NCI-H82 treated with DMSO at 0.1 percent for 48 hours (cell line): ENCODE results near the gene SAP25.

Experiments
- DNase-seq: peaks from one replicate; lab custom pipeline; 2025; ENCODE audit not compliant: unreplicated experiment; lab: John Stamatoyannopoulos, UW

Gene SAP25

GRCh38 chr7:100573691-100574361, at the start of gene SAP25:
TSS of gene SAP25 (minus strand) at chr7:100573900. CDS start at chr7:100573742, 158 bp downstream.
- no peak for DNase-seq

GRCh38 chr7:100621554-100621953, 47.9 kb upstream of the SAP25 start:
- no peak for DNase-seq

GRCh38 chr7:100620804-100621203, 47.1 kb upstream of the SAP25 start:
- DNase-seq, result no peak

GRCh38 chr7:100620239-100620638, 46.5 kb upstream of the SAP25 start:
- no peak for DNase-seq

- no peak for DNase-seq
Measured at GRCh38 chr7:100614308-100614861, 40.7 kb upstream of the SAP25 start.

GRCh38 chr7:100613412-100614175, 39.9 kb upstream of the SAP25 start:
- no peak for DNase-seq

GRCh38 chr7:100612730-100613390, 39.2 kb upstream of the SAP25 start:
- no peak for DNase-seq

GRCh38 chr7:100611983-100612729, 38.5 kb upstream of the SAP25 start, which contains the start of gene MOSPD3:
TSS of gene MOSPD3 (plus strand) at chr7:100612540. CDS start at chr7:100612792, 252 bp downstream.
- peak; percentile 96 for DNase-seq

- DNase-seq, result no peak
Measured at GRCh38 chr7:100609958-100610357, 36.3 kb upstream of the SAP25 start.

GRCh38 chr7:100607111-100607510, 33.4 kb upstream of the SAP25 start:
- DNase-seq, result no peak

GRCh38 chr7:100606313-100606712, 32.6 kb upstream of the SAP25 start:
- DNase-seq, result no peak

- no peak for DNase-seq
Measured at GRCh38 chr7:100604976-100605911, 31.5 kb upstream of the SAP25 start.

GRCh38 chr7:100604028-100604975, 30.6 kb upstream of the SAP25 start:
- DNase-seq, result peak; percentile 5

- no peak for DNase-seq
Measured at GRCh38 chr7:100603726-100604027, 30.0 kb upstream of the SAP25 start.

GRCh38 chr7:100602889-100603725, 29.4 kb upstream of the SAP25 start:
- DNase-seq, result no peak

- no peak for DNase-seq
Measured at GRCh38 chr7:100600730-100601038, 27.0 kb upstream of the SAP25 start.

GRCh38 chr7:100599911-100600729, 26.4 kb upstream of the SAP25 start:
- no peak for DNase-seq
